Measurements from ENCODE around the gene CLEC20A.

CLEC20A gene

DNA sequence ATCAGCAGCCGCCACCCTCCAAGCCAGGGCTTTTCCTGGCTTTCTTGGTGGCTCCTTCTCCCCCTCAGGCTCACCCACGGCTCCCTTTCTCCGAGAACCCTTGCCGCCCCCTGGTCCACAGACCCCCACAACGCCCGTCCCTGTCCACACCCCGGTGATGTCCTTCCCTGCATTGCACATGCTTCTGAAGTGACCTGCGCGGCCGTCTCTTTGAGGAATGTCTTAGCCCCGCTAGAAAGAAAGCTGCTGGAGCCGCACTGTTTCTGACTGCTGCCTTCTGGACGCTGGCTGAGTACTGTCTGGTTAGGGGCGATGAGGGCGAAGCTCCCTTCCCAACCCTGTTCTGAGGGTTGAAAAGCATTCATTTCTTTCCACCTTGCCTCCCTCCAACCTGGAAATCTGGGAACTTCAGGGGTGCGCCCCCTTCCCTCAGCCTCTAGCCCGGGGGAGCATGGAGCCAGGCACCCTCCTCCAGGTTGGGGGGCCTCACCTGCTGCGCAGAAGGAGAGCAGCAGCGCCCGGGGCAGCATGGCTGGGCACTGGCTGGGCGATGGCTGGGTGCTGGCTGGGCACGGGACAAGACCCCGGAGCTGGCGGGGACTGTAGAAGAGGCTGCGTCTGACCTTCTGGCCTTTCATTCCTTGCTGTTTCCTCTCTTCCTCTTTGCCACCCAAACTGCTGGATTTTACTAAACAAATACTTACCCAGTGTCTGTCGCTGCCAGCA lies at the start of gene CLEC20A:
CLEC20A (minus strand) TSS at position 555 of the 726 bp plus-strand sequence; CDS start at position 530, 25 bp downstream.
- DNase-seq: no peak

DNA sequence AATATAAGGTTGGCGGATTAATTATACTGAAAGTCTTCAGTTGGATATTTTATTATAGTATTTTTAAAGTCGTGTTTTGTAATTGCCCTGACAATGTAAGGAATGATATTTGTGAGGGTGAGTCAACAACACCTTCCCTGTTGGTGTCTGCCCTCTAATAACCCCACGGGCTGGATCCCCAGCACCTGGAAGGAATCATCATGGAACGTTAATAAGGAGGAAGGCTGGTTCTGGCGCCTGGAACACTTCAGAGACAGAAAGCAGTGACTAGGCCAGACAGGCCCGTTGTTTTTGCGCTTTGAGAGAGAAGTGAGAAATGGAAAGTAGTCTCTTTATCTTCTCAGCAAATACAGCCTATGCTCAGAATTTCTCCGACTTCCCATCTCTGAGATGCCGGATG lies 47.8 kb upstream of the CLEC20A start:
- no peak for DNase-seq

DNA sequence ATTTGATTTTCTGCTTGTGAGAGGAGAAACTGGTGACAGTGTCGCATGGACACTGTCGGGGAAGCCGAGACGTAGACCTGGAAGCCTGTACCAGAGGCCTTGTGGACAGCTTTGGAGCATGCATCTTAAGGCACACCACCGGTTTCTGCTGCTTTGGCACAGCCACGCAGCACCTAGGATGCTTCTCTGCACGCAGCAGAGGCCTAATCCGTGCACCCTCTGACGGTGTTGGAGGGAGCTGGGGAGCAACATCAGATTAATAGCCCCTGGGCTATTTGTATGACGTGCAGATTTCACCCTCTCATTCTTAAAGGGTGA lies 46.5 kb upstream of the CLEC20A start:
- no peak for DNase-seq

- DNase-seq: peak; percentile 39
These were observed 46.0 kb upstream of the CLEC20A start for GRCh38 chr1:178542554-178543289.

DNA sequence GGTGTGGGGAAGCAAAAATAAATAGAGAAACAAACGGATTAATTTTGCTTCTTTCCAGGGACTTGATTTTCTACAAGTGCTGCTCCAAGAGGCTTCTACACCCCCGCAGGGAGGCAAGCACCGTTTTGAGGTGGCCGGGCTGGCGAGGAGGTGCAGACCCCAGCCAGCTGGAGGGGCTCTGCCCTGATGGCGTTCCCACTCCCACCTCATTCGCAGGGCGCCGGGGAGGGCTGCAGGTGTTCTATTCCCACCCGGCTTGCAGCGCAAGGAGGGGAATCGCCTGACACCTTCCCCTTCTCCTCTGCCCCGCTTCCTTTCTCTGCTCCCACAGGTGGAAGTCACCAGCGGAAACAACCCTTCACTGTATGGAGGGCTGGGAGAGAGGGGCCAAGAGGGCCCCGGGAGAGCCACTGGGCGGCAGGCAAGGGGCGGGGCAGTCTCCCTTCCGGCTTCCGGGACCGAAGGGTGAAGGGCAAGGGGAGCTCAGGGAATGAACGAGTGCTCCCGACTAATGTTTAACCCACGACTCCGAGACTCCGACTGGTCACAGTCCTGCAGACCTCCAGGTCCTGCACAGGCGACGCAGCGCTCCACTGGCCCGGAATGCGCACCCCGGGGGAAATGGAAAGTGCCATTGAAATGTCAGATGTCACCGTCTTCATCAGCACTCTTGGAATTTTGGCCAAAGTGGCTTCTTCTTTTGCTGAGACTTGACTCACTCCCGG lies 45.2 kb upstream of the CLEC20A start:
- DNase-seq: no peak

- DNase-seq: no peak
These were observed 44.6 kb upstream of the CLEC20A start for GRCh38 chr1:178541379-178541778.

GRCh38 chr1:178540646-178541045 lies 43.9 kb upstream of the CLEC20A start:
- DNase-seq: no peak

GRCh38 chr1:178540204-178540603 lies 43.4 kb upstream of the CLEC20A start:
- no peak for DNase-seq

- DNase-seq: no peak
These were observed 42.5 kb upstream of the CLEC20A start for GRCh38 chr1:178539291-178539690.

DNA sequence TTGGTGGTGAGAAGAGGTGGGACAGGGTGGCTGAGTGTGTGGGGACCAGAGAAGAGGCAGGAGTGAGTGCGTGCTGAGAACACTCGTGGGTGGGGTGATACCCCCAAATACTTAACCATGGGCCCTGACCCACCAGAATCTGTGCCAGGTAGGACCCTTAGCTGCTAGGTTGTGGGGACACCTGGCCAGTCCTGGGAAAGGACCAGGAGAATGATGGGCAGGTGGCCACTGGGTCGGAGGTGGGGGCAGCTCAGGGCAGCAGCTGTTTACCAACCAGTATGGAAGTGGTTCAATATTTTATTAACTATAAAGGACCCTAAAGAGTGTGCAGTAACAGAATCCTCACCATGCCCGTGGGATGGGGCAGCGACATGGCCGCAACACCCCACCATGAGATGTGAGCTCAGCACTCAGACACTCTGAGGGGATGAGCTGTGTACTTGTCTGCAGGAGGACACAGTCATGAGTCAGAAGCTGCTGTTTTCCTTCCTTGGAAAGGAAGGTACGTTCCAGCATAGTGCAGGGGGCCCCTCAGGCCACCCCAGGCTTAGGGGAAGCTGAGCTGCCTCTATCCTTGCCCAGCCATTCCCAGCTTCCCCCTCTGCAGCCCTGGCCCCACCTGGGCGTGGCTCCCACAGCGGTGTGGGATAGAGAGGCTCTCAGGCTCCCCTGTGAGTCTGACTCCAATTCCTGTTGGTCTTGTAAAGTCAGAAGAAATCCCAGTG lies 41.6 kb upstream of the CLEC20A start:
- no peak for DNase-seq

GRCh38 chr1:178537382-178538090 lies 40.8 kb upstream of the CLEC20A start:
- no peak for DNase-seq

- no peak for DNase-seq
These were observed 40.1 kb upstream of the CLEC20A start for GRCh38 chr1:178536844-178537371.

DNA sequence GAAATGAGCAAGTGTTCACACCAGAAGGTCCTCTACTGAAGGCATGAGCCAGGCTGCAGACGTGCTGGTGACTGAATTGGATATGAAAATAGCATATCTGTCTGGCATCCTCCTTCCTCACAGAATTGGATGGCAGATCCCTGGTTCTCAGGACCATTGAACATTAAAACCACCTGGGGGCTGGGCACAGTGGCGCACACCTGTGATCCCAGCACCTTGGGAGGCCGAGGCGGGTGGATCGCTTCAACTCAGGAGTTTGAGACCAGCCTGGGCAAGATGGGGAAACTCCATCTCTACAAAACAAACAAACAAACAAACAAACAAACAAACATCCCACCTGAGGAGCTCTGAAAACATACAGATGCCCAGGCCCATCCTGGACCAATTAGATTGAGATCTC lies 39.6 kb upstream of the CLEC20A start:
- no peak for DNase-seq

DNA sequence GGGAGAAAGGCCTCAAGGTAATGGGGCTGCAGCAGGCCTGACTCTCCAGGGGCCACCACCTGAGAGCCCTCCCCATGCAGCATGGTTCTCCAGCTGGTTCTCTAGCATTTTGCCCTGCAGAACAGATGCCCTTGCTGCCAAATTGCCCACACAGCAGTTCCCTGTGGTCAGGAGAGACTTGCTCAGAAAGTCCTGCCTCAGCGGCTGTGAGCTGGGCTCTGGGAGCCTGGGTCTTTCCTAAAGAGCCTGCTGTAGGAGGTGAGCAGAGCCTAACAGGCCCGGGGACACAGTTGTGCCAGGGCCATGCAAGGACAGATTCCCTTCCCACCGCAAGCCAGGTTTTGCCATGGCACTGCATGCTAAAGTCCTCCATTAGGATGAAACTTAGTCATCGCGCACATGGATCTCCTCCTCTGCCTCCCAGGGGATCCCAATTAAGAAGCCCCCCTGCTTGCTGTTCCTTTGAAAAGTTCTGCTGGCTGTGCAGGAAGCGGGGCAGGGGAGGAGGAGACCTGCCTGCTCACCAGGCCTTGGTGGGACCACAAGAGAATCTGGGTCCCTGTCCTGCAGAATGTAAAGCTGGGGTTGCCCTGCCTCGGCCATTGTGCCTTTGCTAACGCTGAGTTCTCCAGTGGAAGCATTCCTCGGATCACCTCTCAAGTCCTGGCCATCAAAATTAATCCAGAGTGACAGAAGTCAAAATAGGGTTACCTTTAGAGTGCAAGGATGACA lies 37.5 kb upstream of the CLEC20A start:
- no peak for DNase-seq

GRCh38 chr1:178533121-178533946 lies 36.6 kb upstream of the CLEC20A start:
- DNase-seq: no peak

DNA sequence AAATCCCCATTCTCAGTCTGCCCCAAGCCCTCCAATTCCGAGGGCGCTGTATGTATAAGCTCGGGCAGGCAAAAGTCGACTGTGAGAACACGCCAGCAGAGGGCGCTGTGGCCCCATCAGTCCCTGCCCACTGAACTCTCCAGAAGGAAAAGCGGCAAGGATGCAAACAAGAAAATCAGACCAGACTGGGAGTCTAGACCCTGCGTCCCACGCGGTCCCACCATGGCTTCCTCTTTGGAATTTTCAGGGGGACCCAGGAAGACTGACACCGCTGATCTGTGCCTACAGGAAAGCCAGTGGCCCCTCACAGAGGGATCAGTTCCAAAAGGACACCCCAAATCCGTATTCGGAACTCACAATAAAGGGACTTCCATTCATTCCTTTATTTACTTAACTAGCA lies 35.6 kb upstream of the CLEC20A start:
- DNase-seq: peak; percentile 24

DNA sequence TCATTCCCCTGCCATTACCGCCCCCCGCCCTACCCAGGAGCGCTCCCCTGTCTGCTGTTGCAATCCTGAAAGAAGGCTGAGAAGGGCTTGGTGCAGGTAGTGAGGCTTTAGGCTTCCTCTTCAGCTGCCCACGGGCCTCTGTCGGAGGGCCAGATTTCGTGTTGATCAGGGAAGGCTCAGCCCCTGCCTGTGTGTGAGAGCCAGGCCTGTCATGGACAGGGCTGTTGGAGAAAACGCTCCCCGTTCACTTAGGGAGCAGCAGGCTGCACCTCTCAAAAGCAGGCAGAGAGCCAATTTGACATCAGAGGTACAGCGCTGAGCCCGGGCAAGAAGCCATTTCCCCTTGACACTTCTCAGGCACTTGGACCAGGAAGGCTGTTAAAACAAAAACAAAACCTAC lies 35.1 kb upstream of the CLEC20A start:
- no peak for DNase-seq

DNA sequence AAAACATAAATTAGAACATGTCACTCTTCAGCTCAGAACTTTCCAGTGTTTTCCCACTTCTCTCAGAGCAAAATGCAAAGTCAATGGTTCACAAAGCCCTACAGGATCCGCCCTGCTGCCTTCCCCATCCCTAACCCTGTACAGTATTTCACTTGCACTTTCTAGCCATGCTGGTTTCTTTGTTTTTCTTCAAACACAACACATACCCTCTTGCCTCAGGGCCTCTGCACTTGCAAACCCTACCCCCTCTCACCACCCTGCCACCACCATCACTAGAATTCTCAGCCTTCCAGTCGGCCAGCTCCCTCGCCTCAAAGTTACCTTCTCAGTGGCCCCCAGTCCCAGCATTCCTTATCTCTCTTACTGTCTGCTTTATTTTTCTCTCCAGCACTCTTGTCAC lies 33.7 kb upstream of the CLEC20A start:
- no peak for DNase-seq

- DNase-seq: no peak
These were observed 33.3 kb upstream of the CLEC20A start for GRCh38 chr1:178530037-178530402.

DNA sequence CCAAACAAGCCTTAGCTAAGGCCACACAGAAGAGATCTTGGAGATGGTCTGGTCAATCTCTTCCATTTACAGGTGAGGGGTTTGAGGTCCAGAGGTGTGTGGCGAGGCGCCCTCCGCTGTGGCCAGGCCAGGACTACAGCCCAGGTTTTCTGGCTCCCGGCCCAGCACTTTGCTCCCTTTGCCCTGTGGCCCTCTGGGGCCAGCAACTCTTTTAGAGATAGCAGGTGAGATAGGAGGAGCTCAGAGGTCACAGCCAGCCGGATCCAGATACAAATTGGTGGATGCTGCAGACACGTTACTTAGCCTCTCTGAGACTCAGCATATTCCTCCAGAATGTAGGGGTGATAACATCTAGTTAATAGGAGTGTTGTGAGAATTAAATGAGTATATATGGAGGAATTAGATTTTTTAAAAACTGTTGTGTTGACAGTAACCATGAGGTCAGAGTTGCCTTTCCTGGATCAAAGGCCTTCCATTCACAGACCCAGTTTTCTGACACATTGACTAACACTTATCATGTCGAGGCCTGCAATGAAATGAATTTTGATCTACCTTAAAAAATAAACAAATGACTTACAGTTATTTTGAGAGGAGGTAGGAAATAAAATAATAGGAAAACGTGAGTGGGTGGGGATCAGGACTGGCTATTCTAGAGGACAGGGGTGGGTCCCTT lies 32.7 kb upstream of the CLEC20A start:
- no peak for DNase-seq
